Small intestine (tissue), 7 donors: Measurements from ENCODE around the gene ATP5PD. TPM values are rescaled to one million over a fixed set of nuclear protein-coding genes. Genes with fewer than 3 reads are reported as not detected.

Experiments
- DNase-seq, 2 donors: peaks; one replicate each; pipeline versions ENCODE4 v3.0.0 to v3.0.0-alpha.2; 2013
- FAIRE-seq: peaks from 2 replicates; lab custom pipeline; 2012; peaks lifted over from hg19 to GRCh38; lab: Jason Lieb, UNC
- H3K27ac ChIP-seq, 3 donors: one replicate each; pipeline ENCODE4 v1.5.1; 2013; ENCODE audit warnings: low read length in 2 of 3, mild to moderate bottlenecking in 2 of 3, control low read depth in 1 of 3, inconsistent platforms in 1 of 3, low read depth in 1 of 3, moderate library complexity in 1 of 3
- H3K27me3 ChIP-seq, 3 donors: one replicate each; pipeline ENCODE4 v1.6.1; 2013; ENCODE audit warnings: low read length in 3 of 3, inconsistent platforms in 1 of 3; ENCODE audit not compliant: control insufficient read depth in 3 of 3, insufficient read depth in 3 of 3
- H3K36me3 ChIP-seq, 3 donors: one replicate each; pipeline ENCODE4 v1.6.1; 2013; ENCODE audit warnings: low read length in 3 of 3, inconsistent platforms in 1 of 3, low read depth in 1 of 3, mild to moderate bottlenecking in 1 of 3, moderate library complexity in 1 of 3; ENCODE audit not compliant: control insufficient read depth in 3 of 3, insufficient read depth in 2 of 3
- H3K4me1 ChIP-seq, 3 donors: one replicate each; pipeline ENCODE4 v1.6.1; 2013; ENCODE audit warnings: low read length in 2 of 3, inconsistent platforms in 1 of 3, low read depth in 1 of 3, mild to moderate bottlenecking in 1 of 3, moderate library complexity in 1 of 3; ENCODE audit not compliant: control insufficient read depth in 3 of 3, insufficient read depth in 2 of 3
- H3K4me3 ChIP-seq, 3 donors: one replicate each; pipeline ENCODE4 v1.5.1; 2013; ENCODE audit warnings: low read length in 3 of 3, control low read depth in 1 of 3, inconsistent platforms in 1 of 3, low read depth in 1 of 3, mild to moderate bottlenecking in 1 of 3, moderate library complexity in 1 of 3
- H3K9me3 ChIP-seq, 2 donors: one replicate each; pipeline ENCODE4 v1.6.1; 2013; ENCODE audit warnings: low read depth in 1 of 2, low read length in 1 of 2; ENCODE audit not compliant: control insufficient read depth in 2 of 2, insufficient read depth in 1 of 2
- WGBS, 3 donors: extraction: QIAGEN DNeasy Blood & Tissue Kit; methylation state at CpG; one replicate each; pipeline ENCODE4 v1.1.7; 2013; 5-methylcytosine and 5-hydroxymethylcytosine counted together
- polyA plus RNA-seq, 4 donors: library from polyadenylated mRNA; stranded (reverse) in 3 of 4; unstranded in 1 of 4; fragments of 200-250 nt in 3 of 4; fragments of 120-200 nt in 1 of 4; gene quantifications; one replicate each; pipeline versions ENCODE4 v1.2.1 to v1.2.3, GENCODE V29; 2013
- donor health status: healthy with polysubstance abuse.
- donor health status: control.
- donor health status: control.
- donor health status: Bipolar disorder and iron deficiency.
- donor health status: healthy.

ATP5PD gene
- polyA plus RNA-seq, 4 donors = 286 to 919 (median 609) TPM

DNA sequence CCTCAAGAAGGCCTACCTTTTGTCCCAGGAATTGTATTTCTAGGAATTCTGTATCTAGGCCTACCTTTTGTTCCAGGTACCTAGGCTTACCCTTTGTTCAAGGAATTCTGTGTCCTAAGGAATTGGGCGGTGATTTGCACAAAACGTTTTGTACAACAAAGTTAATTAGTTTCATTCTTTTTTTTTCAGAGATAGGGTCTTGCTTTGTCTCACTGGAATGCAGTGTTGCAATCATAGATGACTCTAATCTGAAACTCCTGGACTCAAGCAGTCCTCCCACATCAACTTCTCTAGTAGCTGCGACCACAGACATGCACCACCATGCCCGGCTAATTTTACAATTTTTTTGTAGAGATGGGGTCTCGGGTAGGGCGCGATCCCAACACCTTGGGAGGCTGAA lies 52.3 kb downstream of the ATP5PD start:
- H3K4me1 ChIP-seq = peaks cover 2 to 31% (median 4%) of the 10 kb centered on the region in 3 donors
- 84 to 90% (median 85%) methylated on average over 7 of the region's 7 CpGs for WGBS, 3 donors
- H3K27me3 ChIP-seq = no peaks in the 10 kb centered on the region
- peaks cover 0 to 20% (median 0%) of the 10 kb centered on the region in 3 donors for H3K36me3 ChIP-seq
- FAIRE-seq (no peak), DNase-seq (peak in 1 of 2 donors; percentile 32)
- H3K4me3 ChIP-seq = no peak overlapping the region
- H3K9me3 ChIP-seq = no peaks in the 10 kb centered on the region
- peak overlapping the region in 2 of 3 donors; percentile 47 to 93 for H3K27ac ChIP-seq

DNA sequence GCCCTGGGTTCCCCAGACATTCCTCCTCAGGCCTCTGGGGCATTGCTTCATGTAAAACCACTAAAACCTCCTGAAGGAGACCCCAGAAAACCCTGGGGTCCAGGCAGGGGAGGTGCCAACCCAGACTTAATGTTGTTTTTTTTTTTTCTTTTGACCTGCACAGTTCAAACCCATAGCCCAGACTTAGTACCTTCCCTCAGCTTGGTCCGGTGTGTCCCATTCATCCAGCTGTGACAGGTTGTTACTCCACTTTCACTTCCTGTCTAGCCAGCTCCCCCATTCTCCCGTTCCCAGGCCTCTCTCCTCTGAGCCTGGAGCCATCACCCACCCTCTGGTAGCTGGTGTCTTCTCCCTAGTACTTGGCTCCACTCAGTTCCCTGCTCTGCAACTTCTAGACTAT lies 54.5 kb downstream of the ATP5PD start:
- WGBS, 3 donors = 24 to 35% (median 26%) methylated on average over 2 of the region's 2 CpGs
- FAIRE-seq = no peak
- Histone ChIP-seq H3K4me1 (peaks cover 2 to 42% (median 4%) of the 10 kb centered on the region in 3 donors), H3K27me3 (no peaks in the 10 kb centered on the region), H3K4me3 (no peak overlapping the region), H3K27ac (peak overlapping the region; percentile 75 to 96 (median 93)), H3K9me3 (no peaks in the 10 kb centered on the region), H3K36me3 (peaks cover 0 to 13% (median 0%) of the 10 kb centered on the region in 3 donors)
- DNase-seq = peak; percentile 49 to 56

DNA sequence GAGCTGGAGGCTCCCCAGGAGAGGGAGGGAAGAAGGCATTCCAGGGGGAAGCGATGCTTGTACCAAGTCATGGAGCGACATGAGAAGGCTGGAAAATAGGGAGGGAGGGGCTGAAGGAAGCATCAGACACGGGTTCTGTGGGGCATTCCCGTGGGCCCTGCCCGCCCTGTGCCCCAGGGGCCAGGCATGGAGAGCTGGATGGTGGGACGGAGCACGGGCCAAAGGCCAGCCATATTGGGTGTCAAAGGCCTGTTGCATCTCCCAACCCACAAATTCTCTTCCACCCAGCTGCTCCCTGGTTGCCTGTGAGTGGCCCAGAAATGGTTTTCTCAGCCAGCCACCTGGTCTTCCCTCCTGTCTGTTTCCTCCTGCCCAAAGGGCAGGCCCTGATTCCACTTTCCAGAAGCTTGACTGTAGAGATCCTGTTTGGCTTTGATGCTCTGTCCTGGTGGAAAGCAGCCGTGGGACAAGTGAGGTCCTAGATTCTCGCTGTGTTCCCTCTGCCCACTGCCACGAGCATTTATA lies 56.1 kb downstream of the ATP5PD start:
- Histone ChIP-seq H3K4me1 (peaks cover 4 to 42% (median 8%) of the 10 kb centered on the region in 3 donors), H3K9me3 (no peaks in the 10 kb centered on the region), H3K4me3 (no peak overlapping the region), H3K27me3 (no peaks in the 10 kb centered on the region), H3K27ac (peak overlapping the region in 2 of 3 donors; percentile 9 to 62), H3K36me3 (peaks cover 0 to 13% (median 0%) of the 10 kb centered on the region in 3 donors)
- FAIRE-seq (no peak), DNase-seq (no peak)
- 69 to 93% (median 89%) methylated on average over 10 of the region's 10 CpGs for WGBS, 3 donors

Other genes with a start within 250 kb of the ATP5PD start
- gene GRIN2C, start 187.1 kb downstream of the ATP5PD start, polyA plus RNA-seq = under 1 TPM in 2 of 4 donors, not detected in 2; 0.28 to 0.37 TPM
- gene FDXR, start 174.0 kb downstream of the ATP5PD start, polyA plus RNA-seq = 10 to 100 TPM in 3 of 4 donors, 1 to 10 TPM in 1; 9.2 to 16.6 (median 12.5) TPM
- gene FADS6, start 153.3 kb downstream of the ATP5PD start, polyA plus RNA-seq = 10 to 100 TPM in 3 of 4 donors, 1 to 10 TPM in 1; 2.5 to 27.3 (median 25.7) TPM
- gene USH1G, start 123.7 kb downstream of the ATP5PD start, polyA plus RNA-seq = 1 to 10 TPM in 1 of 4 donors, under 1 TPM in 3; 0.07 to 3.1 (median 0.63) TPM
- 1 to 10 TPM in 1 of 4 donors, under 1 TPM in 3; 0.22 to 5.9 (median 0.46) TPM for gene OTOP2, start 122.7 kb downstream of the ATP5PD start, polyA plus RNA-seq
- gene OTOP3, start 111.1 kb downstream of the ATP5PD start, polyA plus RNA-seq = 10 to 100 TPM in 2 of 4 donors, 1 to 10 TPM in 2; 3.1 to 35.7 (median 19.1) TPM
- gene HID1, start 74.2 kb downstream of the ATP5PD start, polyA plus RNA-seq = 10 to 100 TPM; 37.0 to 60.4 (median 40.6) TPM
- gene CDR2L, start 59.3 kb downstream of the ATP5PD start, polyA plus RNA-seq = 10 to 100 TPM in 3 of 4 donors, 1 to 10 TPM in 1; 2.3 to 39.6 (median 27.2) TPM
- gene MRPL58, start 34.3 kb downstream of the ATP5PD start, polyA plus RNA-seq = 10 to 100 TPM; 22.4 to 73.0 (median 45.7) TPM
- 10 to 100 TPM; 12.3 to 18.0 (median 13.7) TPM for gene KCTD2, start 256 bp upstream of the ATP5PD start, polyA plus RNA-seq
- 10 to 100 TPM; 23.5 to 35.4 (median 32.2) TPM for gene SLC16A5, start 41.0 kb upstream of the ATP5PD start, polyA plus RNA-seq
- 10 to 100 TPM; 11.6 to 24.8 (median 18.7) TPM for gene ARMC7, start 63.0 kb upstream of the ATP5PD start, polyA plus RNA-seq
- gene NT5C, start 84.8 kb upstream of the ATP5PD start, polyA plus RNA-seq = 100 to 1,000 TPM in 2 of 4 donors, 10 to 100 TPM in 2; 48.6 to 169 (median 111) TPM
- 100 to 1,000 TPM in 3 of 4 donors, 10 to 100 TPM in 1; 79.0 to 758 (median 413) TPM for gene JPT1, start 107.5 kb upstream of the ATP5PD start, polyA plus RNA-seq
- 100 to 1,000 TPM in 1 of 4 donors, 10 to 100 TPM in 3; 64.3 to 305 (median 71.9) TPM for gene SUMO2, start 136.0 kb upstream of the ATP5PD start, polyA plus RNA-seq
- 10 to 100 TPM; 39.4 to 49.6 (median 44.5) TPM for gene NUP85, start 158.7 kb upstream of the ATP5PD start, polyA plus RNA-seq
- gene GGA3, start 214.6 kb upstream of the ATP5PD start, polyA plus RNA-seq = 10 to 100 TPM; 17.6 to 39.1 (median 22.4) TPM
- 10 to 100 TPM; 55.9 to 88.6 (median 74.4) TPM for gene MRPS7, start 214.9 kb upstream of the ATP5PD start, polyA plus RNA-seq
- 10 to 100 TPM; 13.0 to 29.7 (median 22.9) TPM for gene MIF4GD, start 224.3 kb upstream of the ATP5PD start, polyA plus RNA-seq
- 10 to 100 TPM; 11.4 to 15.6 (median 12.7) TPM for gene SLC25A19, start 242.5 kb upstream of the ATP5PD start, polyA plus RNA-seq